HG02852 (cell line): ENCODE results near the gene TBC1D22A.

Experiments
- ATAC-seq: cut with Tn5 transposase; IDR thresholded peaks from one replicate; pipeline ENCODE4 v1.9.1; 2021; ENCODE audit warnings: mild to moderate bottlenecking, moderate library complexity; ENCODE audit not compliant: unreplicated experiment

The TBC1D22A gene

GRCh38 chr22:46829941-46830715 lies 67.7 kb downstream of the TBC1D22A start:
- ATAC-seq: no peak

GRCh38 chr22:46830841-46831240 lies 68.4 kb downstream of the TBC1D22A start:
- no peak for ATAC-seq

- no peak for ATAC-seq
These were observed 70.8 kb downstream of the TBC1D22A start for GRCh38 chr22:46833228-46833627.

GRCh38 chr22:46834021-46834737 lies 71.7 kb downstream of the TBC1D22A start:
- ATAC-seq: no peak

GRCh38 chr22:46835288-46835687 lies 72.8 kb downstream of the TBC1D22A start:
- no peak for ATAC-seq

- ATAC-seq: no peak
These were observed 73.2 kb downstream of the TBC1D22A start for GRCh38 chr22:46835693-46836092.

- no peak for ATAC-seq
These were observed 79.1 kb downstream of the TBC1D22A start for GRCh38 chr22:46841522-46841921.

GRCh38 chr22:46842606-46843005 lies 80.2 kb downstream of the TBC1D22A start:
- no peak for ATAC-seq

- ATAC-seq: no peak
These were observed 81.4 kb downstream of the TBC1D22A start for GRCh38 chr22:46843821-46844255.

GRCh38 chr22:46844606-46845210 lies 82.3 kb downstream of the TBC1D22A start:
- ATAC-seq: no peak

GRCh38 chr22:46845296-46846149 lies 83.1 kb downstream of the TBC1D22A start:
- no peak for ATAC-seq

- ATAC-seq: no peak
These were observed 83.8 kb downstream of the TBC1D22A start for GRCh38 chr22:46846150-46846831.

GRCh38 chr22:46846832-46847355 lies 84.4 kb downstream of the TBC1D22A start:
- ATAC-seq: no peak

GRCh38 chr22:46848197-46848596 lies 85.7 kb downstream of the TBC1D22A start:
- ATAC-seq: no peak

- no peak for ATAC-seq
These were observed 86.7 kb downstream of the TBC1D22A start for GRCh38 chr22:46849101-46849500.

GRCh38 chr22:46849951-46850350 lies 87.5 kb downstream of the TBC1D22A start:
- ATAC-seq: no peak

GRCh38 chr22:46851311-46851710 lies 88.9 kb downstream of the TBC1D22A start:
- no peak for ATAC-seq

GRCh38 chr22:46851941-46852340 lies 89.5 kb downstream of the TBC1D22A start:
- ATAC-seq: no peak

GRCh38 chr22:46852771-46853170 lies 90.3 kb downstream of the TBC1D22A start:
- no peak for ATAC-seq

- ATAC-seq: no peak
These were observed 90.7 kb downstream of the TBC1D22A start for GRCh38 chr22:46853191-46853590.
